Heart right ventricle (tissue), 16 donors: ENCODE data around the gene LTN1. TPM values are rescaled to one million over a fixed set of nuclear protein-coding genes. Genes with fewer than 3 reads are reported as not detected.

Source experiments
- ATAC-seq, 8 donors: fragments of 200-7000 bp; cut with Tn5 transposase; one replicate each; pipeline ENCODE4 v1.9.1; 2020; ENCODE audit warnings: mild to moderate bottlenecking in 8 of 8, moderate library complexity in 8 of 8, moderate number of reproducible peaks in 1 of 8
- DNase-seq, 2 donors: peaks; one replicate each; pipeline ENCODE4 v3.0.0-alpha.2; 2020
- H3K27ac ChIP-seq, 10 donors: fragments of 200-600 bp; sonication (generic) in 2 of 10; one replicate each; pipeline versions ENCODE4 v1.5.0 to v1.8.0; 2020 to 2022; ENCODE audit warnings: mild to moderate bottlenecking in 3 of 10
- H3K27me3 ChIP-seq, 7 donors: fragments of 200-600 bp; one replicate each; pipeline ENCODE4 v1.8.0; 2021 to 2022; ENCODE audit warnings: mild to moderate bottlenecking in 2 of 7
- H3K36me3 ChIP-seq, 9 donors: fragments of 200-600 bp; sonication (generic) in 1 of 9; one replicate each; pipeline versions ENCODE4 v1.5.0 to v1.8.0; 2020 to 2022; ENCODE audit warnings: mild to moderate bottlenecking in 2 of 9
- H3K4me1 ChIP-seq, 9 donors: fragments of 200-600 bp; sonication (generic) in 1 of 9; one replicate each; pipeline versions ENCODE4 v1.5.0 to v1.8.0; 2020 to 2022; ENCODE audit warnings: mild to moderate bottlenecking in 4 of 9
- H3K4me3 ChIP-seq, 10 donors: fragments of 200-600 bp; sonication (generic) in 2 of 10; one replicate each; pipeline versions ENCODE4 v1.5.0 to v1.8.0; 2020 to 2022; ENCODE audit warnings: mild to moderate bottlenecking in 7 of 10, moderate library complexity in 2 of 10
- H3K9me3 ChIP-seq, 11 donors: fragments of 200-600 bp in 10 of 11; sonication (generic) in 2 of 11; one replicate each; pipeline versions ENCODE4 v1.5.0 to v1.8.0; 2013 to 2022; ENCODE audit warnings: mild to moderate bottlenecking in 2 of 11, control low read depth in 1 of 11, moderate library complexity in 1 of 11
- WGBS, 2 donors: extraction: QIAGEN DNeasy Blood & Tissue Kit; methylation state at CpG; one replicate each; pipeline ENCODE4 v1.1.7; 2013; ENCODE audit warnings: inconsistent platforms in 1 of 2; 5-methylcytosine and 5-hydroxymethylcytosine counted together
- intact Hi-C, 10 donors: fragments of 100-400 bp; cut with DNase I; formaldehyde crosslinking; loops; one replicate each; pipeline versions ENCODE4 v1.11.1 to v1.14.2; 2022
- polyA plus RNA-seq, 2 donors: library from polyadenylated mRNA; stranded (reverse); fragments of 200-250 nt; gene quantifications; one replicate each; pipeline ENCODE4 v1.2.3, GENCODE V29; 2013
- total RNA-seq, 10 donors: library from RNA; stranded (reverse); fragmentation: NEBNext Ultra II Directional in 3 of 10; extraction: Animal tissue kit (Norgen Biotek cat#: 25700) in 3 of 10; gene quantifications; one replicate each; pipeline versions ENCODE4 v1.2.1 to v1.2.4, GENCODE V29; 2021 to 2023
- TF ChIP-seq, protein P1 (sequence below), 9 donors: fragments of 200-600 bp; sonication (generic) in 2 of 9; IDR thresholded peaks; one replicate each; pipeline versions ENCODE4 v1.5.0 to v1.8.0; 2021 to 2022; ENCODE audit warnings: antibody characterized with exemption in 9 of 9, mild to moderate bottlenecking in 5 of 9, moderate library complexity in 1 of 9
- donor health status: Arrhythmogenic right ventricular cardiomyopathy.
- donor health status: ischemic (EF 13 %, LVEDD 7.1; RV severe dilation, severe dysfunction).
- donor health status: healthy with polysubstance abuse.
- donor health status: DM: no; HTN: yes; CAD: no.
- donor health status: DM: no; HTN: no; CAD: no.
- donor health status: ischemic (EF 25% LVEDD 6.9; RV normal size, moderate dysfunction).
- donor health status: ischemic (EF 25% LVEDD 5.7; RV mildly dilated, moderate dysfunction).
- donor health status: healthy.
- donor health status: DM: yes; HTN: yes; CAD: no.
- donor health status: Ischemic cardiomyopathy.
- donor health status: ischemic (EF 35%, LVEDD 5.7; RV mildly dilated, moderate dysfunction).
- donor health status: nonischemic (EF 11% LVEDD 7.7; RV severe dilation, severe dysfunction).
- donor health status: DM: yes; HTN: yes; CAD: no.
- donor health status: PGD.
- donor health status: ischemic (EF 29% LVEDD 5.4; RV normal size, mild dysfunction).
- donor health status: nonischemic (EF 23%, LVEDD 6.1; RV moderate dilation, normal function).

LTN1 gene
- total and polyA plus RNA-seq, 12 donors = 3.2 to 20.4 (median 17.7) TPM

DNA sequence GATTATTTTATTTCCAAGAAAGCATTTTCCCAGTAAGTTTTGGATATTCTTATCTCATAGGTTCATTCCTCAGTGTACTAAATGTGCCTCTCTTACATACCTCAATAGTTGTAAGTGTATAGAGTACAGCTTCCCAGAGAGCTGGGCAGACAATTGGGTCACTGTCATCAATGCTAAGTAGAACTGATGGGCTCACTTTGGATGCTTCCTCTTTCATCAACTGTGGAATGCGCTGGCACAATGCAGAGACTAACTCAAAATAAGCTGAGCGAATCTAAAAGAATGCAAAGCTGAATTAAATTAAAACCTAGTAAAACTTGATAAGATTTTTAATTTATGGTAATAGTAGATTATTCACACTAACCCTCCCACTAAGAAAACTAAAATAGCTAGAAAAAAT, 21.5 kb downstream of the LTN1 start:
- no peaks in the 10 kb centered on the region for H3K27me3 ChIP-seq
- intact Hi-C loops = loop anchor here in 1 of 10 donors (10.0 kb wide), 1 partner anchor 94 kb away; no protein-coding TSS in a partner anchor
- ATAC-seq (peak in 1 of 8 donors; percentile 50), DNase-seq (no peak)
- WGBS, 2 donors = 83 to 84% methylated on average over 2 of the region's 2 CpGs
- H3K9me3 ChIP-seq = no peaks in the 10 kb centered on the region
- H3K4me3 ChIP-seq = no peak overlapping the region
- peaks cover 0 to 100% (median 42%) of the 10 kb centered on the region in 9 donors for H3K36me3 ChIP-seq
- peaks cover 0 to 24% (median 6%) of the 10 kb centered on the region in 9 donors for H3K4me1 ChIP-seq
- no peak overlapping the region for H3K27ac ChIP-seq
- TF ChIP-seq, protein P1, sequence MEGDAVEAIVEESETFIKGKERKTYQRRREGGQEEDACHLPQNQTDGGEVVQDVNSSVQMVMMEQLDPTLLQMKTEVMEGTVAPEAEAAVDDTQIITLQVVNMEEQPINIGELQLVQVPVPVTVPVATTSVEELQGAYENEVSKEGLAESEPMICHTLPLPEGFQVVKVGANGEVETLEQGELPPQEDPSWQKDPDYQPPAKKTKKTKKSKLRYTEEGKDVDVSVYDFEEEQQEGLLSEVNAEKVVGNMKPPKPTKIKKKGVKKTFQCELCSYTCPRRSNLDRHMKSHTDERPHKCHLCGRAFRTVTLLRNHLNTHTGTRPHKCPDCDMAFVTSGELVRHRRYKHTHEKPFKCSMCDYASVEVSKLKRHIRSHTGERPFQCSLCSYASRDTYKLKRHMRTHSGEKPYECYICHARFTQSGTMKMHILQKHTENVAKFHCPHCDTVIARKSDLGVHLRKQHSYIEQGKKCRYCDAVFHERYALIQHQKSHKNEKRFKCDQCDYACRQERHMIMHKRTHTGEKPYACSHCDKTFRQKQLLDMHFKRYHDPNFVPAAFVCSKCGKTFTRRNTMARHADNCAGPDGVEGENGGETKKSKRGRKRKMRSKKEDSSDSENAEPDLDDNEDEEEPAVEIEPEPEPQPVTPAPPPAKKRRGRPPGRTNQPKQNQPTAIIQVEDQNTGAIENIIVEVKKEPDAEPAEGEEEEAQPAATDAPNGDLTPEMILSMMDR (IDR thresholded peaks at IDR 0.05) = no peak

DNA sequence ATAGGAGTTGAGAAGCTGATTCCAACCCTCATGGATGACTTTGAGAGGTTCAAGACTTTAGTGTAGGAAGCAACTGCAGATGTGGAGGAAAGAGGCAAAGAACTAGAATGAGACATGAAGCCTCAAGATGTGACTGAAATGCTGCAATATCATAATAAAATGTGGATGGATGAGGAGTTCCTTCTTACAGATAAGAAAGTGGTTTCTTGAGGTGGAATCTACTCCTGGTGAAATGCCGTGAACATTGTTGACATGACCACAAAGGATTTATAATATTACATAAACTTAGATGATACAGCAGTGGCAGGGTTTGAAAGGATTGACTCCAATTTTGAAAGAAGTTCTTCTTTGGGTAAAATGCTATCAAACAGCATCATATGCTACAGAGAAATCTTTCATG, 28.8 kb downstream of the LTN1 start:
- WGBS, 2 donors = 95 to 97% methylated on average over 1 of the region's 1 CpG
- no peak for DNase-seq

DNA sequence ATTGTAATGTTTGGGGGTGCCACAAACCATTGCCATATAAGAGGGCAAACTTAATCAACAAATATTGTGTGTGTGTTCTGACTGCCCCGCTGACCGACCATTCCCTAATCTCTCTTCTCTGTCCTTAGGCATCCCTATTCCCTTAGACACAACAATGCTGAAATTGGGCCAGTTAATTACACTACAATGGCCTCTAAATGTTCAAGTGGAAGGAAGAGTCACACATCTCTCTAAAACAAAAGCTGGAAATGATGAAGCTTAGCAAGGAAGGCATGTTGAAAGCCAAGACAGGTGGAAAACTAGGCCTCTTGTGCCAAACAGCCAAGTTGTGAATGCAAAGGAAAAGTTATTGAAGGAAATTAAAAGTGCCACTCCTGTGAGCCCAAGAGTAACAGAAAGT, 30.2 kb downstream of the LTN1 start:
- intact Hi-C loops = loop anchor here in 1 of 10 donors (10.0 kb wide), 1 partner anchor 102 kb away; no protein-coding TSS in a partner anchor
- Histone ChIP-seq H3K4me1 (peaks cover 0 to 8% (median 0%) of the 10 kb centered on the region in 9 donors), H3K9me3 (no peaks in the 10 kb centered on the region), H3K36me3 (peaks cover 0 to 100% (median 61%) of the 10 kb centered on the region in 9 donors), H3K27ac (peak overlapping the region in 3 of 10 donors; percentile 3 to 68 (median 54)), H3K4me3 (no peak overlapping the region), H3K27me3 (no peaks in the 10 kb centered on the region)
- TF ChIP-seq, protein P1 (IDR thresholded peaks at IDR 0.05) = no peak
- WGBS, 2 donors = 71 to 79% methylated on average over 2 of the region's 2 CpGs
- DNase-seq = no peak
- ATAC-seq = peak in 4 of 8 donors; percentile 37 to 67 (median 52)

More for the DNA sequence above, 28.8 kb downstream of the LTN1 start:
- TF ChIP-seq, protein P1 (IDR thresholded peaks at IDR 0.05) = no peak
- Histone ChIP-seq H3K4me1 (peaks cover 0 to 8% (median 0%) of the 10 kb centered on the region in 9 donors), H3K36me3 (peaks cover 0 to 100% (median 59%) of the 10 kb centered on the region in 9 donors), H3K27ac (no peak overlapping the region), H3K27me3 (no peaks in the 10 kb centered on the region), H3K4me3 (no peak overlapping the region), H3K9me3 (no peaks in the 10 kb centered on the region)
- intact Hi-C loops = loop anchor here in 1 of 10 donors (10.0 kb wide), 1 partner anchor 101 kb away; no protein-coding TSS in a partner anchor
- ATAC-seq = no peak

DNA sequence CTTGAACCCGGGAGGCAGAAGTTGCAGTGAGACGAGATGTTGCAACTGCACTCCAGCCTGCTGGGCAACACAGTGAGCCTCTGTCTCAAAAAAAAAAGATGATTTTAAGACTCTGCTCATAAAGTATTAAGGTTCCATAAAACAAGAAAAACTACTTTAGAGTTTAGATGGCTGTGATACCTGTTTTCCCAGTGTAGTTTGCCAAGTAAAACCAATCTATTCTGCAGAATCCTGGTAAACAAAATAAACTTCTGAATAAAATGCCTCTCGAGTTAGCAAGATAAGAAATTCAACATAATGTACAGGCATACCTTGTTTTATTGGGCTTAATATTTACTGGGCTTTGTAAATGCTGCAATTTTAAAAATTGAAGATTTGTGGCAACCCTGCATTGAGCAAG, 30.8 kb downstream of the LTN1 start:
- peaks cover 0 to 100% (median 56%) of the 10 kb centered on the region in 9 donors for H3K36me3 ChIP-seq
- WGBS, 2 donors = 90% methylated on average over 3 of the region's 3 CpGs

More for the DNA sequence above, 30.8 kb downstream of the LTN1 start:
- Histone ChIP-seq H3K4me1 (peaks cover 0 to 8% (median 0%) of the 10 kb centered on the region in 9 donors), H3K27ac (no peak overlapping the region), H3K9me3 (no peaks in the 10 kb centered on the region), H3K4me3 (no peak overlapping the region), H3K27me3 (no peaks in the 10 kb centered on the region)
- ATAC-seq (no peak), DNase-seq (no peak)
- intact Hi-C loops = loop anchor here in 1 of 10 donors (10.0 kb wide), 1 partner anchor 103 kb away; no protein-coding TSS in a partner anchor
- TF ChIP-seq, protein P1 (IDR thresholded peaks at IDR 0.05) = no peak
